GM19239 (cell line): ENCODE measurements around the gene SS18L1.
"Not testable (repeated sequence)": the region's sequence is repeated elsewhere in the genome, so short reads cannot be mapped to it uniquely, and the experiment has no call there.

Experiments used
- DNase-seq: peaks from one replicate; pipeline ENCODE4 v3.0.0; 2011; ENCODE audit warnings: low spot score; ENCODE audit not compliant: insufficient read length
- FAIRE-seq: peaks from 2 replicates; lab custom pipeline; 2011; peaks lifted over from hg19 to GRCh38; lab: Jason Lieb, UNC

Gene SS18L1, protein sequence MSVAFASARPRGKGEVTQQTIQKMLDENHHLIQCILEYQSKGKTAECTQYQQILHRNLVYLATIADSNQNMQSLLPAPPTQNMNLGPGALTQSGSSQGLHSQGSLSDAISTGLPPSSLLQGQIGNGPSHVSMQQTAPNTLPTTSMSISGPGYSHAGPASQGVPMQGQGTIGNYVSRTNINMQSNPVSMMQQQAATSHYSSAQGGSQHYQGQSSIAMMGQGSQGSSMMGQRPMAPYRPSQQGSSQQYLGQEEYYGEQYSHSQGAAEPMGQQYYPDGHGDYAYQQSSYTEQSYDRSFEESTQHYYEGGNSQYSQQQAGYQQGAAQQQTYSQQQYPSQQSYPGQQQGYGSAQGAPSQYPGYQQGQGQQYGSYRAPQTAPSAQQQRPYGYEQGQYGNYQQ

DNA sequence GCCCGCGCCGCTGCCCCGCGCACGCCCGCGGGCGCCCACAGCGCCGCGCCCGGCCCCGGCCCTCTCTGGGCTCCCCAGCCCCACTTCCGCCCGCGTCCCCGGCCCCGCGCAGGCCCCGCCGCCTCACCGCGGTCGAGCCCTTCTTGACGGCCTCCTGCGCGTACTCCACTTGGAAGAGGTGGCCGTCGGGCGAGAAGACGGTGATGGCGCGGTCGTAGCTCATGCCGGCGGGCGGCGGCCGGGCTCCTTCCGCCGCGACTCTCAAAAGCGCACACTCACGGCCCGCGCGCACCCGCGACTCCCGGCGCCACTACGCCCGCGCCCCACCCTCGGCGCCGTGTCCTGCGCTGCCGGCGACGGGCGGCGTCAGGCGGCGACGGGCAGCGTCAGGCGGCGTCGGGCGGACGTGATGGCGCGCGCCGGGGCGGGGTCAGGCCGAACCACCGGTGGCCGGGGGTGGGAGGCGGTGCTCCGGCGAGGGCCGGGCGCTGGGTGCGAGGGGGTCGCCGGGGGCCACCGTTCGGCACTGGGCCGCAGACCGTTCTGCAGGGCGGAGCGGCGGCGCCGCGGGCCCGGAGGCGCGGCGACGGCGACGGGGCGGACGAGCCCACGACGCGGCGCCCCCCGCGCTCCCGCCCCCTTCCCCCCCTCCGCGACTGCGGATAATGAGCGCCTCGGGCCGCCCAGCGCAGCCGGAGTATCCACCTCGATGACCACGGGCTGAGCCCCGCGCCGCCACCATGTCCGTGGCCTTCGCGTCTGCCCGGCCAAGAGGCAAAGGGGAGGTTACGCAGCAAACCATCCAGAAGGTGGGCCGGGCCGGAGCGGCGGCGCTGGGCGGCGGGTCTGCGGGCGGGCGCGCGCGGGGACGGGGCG lies at the start of gene SS18L1, which contains the start of gene PSMA7:
Gene SS18L1 (plus strand): TSS at position 689 of the 876 bp plus-strand sequence. CDS start 52 bp downstream, at position 741.
Gene PSMA7 (minus strand): TSS at position 314 of the 876 bp plus-strand sequence. CDS start 91 bp downstream, at position 223.
- DNase-seq (peak; percentile 98), FAIRE-seq (no peak)

DNA sequence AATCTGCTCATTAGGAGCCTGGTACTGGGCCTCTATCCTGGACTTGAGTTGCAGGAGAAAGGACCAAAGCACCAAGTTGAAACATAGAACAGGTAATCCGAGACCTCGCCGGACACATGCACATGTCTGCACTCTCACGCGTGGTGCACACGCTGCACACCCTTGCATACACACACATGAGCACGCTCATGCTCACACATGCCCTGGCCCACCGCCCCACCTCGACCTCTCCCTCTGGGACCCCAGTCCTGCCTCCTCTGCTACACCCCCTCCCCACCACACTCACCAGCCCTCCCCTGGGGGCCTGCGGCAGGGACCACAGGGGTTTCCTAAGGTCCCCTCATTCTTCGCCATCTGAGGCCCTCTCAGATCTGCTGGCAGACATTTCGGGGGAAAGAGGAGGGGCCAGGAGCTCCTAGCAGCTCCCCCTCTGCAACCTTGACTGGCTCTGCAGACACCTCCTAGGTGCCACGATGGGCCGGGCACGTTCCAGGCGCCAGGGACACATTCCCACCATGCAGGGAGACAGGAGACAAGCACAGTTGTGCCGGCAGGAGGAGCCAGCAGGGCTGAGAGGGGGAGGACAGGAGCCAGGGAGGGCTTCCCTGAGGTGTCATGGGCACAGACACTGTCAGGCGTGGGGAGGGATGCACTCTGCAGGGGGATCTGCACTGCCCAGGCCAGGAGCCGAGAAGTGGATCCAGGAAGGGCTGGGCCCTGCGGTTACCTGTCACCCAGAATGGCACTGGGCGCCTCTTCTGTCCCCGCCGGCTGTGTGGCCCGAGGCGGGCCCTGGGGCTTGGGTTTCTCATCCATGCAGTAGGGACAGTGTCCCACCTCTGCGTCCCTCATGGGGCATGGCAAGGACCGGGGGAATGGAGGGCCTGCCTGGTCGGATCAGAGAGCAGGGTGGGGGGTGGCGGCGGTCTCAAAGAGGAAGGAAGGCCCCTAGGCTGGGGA lies 46.9 kb upstream of the SS18L1 start:
- FAIRE-seq, result no peak
- DNase-seq, result no peak

DNA sequence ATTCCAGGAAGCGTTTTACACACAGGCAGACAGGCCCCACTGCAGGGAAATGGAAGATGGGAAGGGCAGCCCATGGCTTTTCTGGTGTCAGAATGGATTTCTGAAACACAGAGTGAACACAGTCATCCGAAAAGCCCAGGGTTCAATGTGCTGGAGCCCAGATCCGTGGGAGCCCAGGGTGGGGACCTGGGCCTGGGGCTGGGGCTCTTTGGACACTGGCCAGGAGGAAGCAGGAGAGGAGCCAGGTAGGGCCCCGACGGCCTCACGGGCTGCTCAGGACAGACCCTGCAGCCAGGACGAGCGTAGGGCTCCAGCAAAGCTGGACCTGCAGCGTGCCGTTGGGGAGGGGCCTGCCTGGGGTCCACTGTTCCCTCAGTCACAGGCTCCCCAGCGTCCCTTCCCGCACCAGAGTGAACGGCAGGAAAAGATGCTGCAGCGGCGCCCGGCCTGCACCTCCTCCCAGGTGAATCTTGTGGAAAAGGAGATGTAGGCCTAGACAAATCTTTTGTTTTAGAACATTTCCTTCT lies 45.6 kb upstream of the SS18L1 start:
- no peak for FAIRE-seq
- DNase-seq, result no peak

DNA sequence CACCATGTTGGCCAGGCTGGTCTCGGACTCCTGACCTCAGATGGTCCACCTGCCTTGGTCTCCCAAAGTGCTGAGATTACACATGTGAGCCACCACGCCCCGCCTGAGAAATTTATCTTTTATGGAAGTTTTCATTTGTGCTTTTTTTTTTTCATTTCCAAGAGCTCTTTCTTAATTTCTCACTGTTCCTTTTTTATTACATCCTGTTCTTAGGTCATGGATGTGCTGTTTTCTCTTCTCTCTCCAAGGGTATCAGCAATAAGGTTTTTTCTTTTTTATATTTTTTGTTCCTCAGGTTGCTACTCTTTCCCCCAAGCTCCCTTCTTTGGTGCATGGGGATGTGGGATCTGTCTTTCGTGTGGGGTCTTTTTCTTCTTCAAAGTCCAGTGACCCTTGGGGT lies 42.5 kb upstream of the SS18L1 start:
- FAIRE-seq (no peak), DNase-seq (no peak)

DNA sequence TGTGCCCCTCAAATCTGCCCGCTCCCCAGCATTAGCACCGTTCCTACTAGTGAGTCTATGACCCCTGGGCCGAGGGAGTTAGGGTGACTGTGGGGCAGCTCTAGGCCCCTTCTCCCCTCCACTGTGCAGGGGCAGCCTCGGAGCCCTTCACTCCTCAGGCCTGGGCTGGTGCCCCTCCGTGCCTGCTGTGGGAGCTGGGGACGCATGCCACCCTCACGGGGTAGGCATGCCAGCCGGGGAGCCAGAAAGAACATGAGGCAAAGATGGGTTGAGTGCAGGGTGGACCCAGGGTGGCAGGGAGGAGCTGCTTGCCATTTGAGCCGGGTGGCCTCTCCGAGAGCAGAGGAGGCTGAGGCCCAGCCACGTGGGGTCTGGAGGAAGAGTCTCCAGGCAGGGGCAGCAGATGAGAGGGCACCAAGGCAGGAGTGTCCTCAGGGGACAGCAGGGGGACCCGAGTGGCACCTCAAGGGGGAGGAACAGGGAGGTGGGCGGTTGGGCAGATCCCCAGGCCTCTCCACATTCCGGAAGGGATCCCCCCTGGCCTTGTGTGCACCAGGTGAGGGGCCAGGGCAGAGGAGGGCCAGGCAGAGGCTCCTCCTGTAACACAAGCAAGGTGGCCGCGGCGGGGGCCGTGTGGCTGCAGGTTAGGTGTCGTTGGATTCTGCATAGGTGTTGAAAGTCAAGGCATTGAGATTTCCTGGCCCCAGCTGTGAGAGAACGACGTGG lies 39.9 kb upstream of the SS18L1 start:
- FAIRE-seq, result no peak
- no peak for DNase-seq

DNA sequence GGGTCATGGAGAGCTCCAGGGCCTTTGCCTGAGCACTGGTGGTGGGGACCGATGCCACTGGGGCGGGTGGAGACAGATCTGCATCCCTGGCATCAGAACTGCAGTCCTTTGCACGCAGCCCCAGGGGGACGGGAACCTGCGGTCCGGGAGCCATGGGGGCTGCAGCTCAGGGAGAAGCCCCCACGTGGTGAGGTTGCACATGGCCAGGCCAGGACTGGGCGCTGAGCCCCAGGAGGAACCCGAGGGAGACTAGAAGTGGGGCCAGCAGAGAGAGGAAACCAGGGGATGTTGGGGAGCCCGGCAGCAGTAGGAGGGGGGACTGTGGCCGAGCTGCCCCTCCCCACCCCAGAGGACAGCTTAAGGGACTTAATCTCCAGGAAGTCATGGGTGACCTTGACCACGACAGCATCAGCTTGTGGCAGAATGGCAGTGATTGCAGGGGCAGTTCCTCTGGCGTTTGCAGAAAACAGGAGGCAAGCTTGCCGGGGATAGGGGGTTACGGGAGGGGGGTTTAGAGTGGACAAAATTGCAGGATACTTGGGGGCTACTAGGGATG lies 39.3 kb upstream of the SS18L1 start:
- FAIRE-seq (no peak), DNase-seq (no peak)

DNA sequence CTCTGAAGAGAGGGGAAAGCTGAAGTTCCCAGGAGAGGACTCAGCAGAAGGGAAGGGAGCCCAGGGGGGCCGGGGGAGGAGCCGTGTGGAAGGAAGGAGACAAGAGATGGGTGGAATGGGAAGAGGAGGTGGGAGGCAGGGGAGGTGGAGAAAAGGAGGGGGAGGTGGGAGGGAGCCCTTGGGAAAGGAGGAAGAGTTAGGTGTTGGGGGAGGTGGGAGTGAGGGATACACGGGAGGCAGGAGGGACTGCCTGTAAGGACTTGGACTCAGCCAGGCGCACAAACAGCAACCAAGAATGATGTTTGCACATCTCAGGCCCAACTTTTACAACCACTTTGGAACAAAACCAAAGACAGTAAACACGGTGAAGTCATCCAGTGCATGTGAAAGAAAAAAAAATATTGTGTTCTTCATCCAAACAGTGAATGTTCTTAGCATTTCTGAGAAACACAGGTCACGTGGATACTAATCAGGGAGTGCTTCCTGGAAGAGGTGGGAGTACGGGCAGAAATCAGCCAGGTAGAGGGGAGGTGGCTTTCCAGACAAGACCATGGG lies 38.7 kb upstream of the SS18L1 start:
- no peak for DNase-seq
- FAIRE-seq, result no peak

DNA sequence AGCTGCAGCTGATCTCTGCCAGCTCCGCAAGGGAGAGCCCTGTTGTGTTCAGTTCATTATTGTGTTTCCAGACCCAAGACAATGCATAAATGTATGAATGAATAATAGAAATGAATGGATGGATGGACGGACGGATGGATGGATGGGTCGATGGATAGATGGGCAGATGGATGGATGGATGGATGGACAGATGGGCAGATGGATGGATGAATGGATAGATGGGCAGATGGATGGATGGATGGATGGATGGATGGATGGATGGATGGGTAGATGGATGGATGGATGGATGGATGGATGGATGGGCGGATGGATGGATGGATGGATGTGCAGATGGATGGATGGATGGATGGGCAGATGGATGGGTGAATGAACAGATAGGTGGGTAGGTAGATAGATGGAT lies 38.0 kb upstream of the SS18L1 start:
- DNase-seq, result no peak
- no peak for FAIRE-seq

DNA sequence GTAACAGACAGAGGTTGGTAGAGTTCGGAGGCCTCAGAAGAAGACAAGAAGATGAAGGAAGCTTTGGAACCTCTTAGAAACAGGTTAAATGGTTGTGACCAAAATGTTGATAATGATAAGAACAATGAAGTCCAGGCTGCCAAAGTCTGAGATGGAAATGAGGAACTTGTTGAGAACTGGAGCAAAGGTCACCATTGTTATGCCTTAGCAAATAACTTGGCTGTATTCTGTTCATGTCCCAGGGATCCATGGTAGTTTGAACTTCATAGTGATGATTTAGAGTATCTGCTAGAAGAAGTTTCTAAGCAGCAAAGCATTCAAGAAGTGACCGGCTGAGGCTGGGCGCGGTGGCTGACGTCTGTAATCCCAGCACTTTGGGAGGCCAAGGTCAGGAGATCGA lies 32.4 kb upstream of the SS18L1 start:
- no peak for FAIRE-seq
- DNase-seq, result no peak

DNA sequence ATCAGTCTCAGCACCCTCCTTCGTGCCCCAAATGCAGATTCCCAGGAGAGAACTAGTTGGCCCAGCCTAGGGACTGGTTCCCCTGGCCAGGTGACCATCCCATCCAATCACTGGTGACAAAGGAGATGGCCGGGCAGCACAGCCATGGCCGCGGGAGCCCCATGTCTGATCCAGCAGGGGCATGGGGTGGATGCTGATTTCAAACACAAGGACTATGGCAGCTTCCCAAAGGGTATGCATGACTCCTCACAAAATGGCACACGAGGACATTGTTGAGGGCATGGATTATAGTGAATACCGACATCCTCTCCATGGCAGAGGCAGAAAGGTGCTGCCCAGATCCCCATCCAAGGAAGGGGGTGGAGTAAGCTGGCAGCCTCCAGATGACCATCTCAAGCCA lies 31.2 kb upstream of the SS18L1 start:
- DNase-seq (no peak), FAIRE-seq (no peak)

DNA sequence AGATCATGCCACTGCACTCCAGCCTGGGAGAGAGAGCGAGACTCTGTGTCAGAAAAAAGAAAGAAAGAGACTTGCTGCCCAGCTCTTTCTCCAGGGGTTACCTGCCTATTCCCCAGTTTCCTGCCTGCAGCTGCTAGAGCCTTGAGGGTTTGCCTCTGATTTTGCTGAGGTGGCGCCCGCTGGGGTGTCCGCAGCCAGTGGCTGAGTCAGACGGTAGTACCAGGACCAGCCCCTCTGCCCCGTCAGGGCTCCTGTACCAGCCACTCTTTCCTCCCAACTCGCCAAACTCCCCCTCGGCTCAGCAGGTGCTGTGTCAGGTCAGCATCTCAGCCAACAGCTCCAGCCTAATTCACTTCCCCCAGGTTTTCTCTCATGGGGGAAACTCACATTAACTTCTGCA lies 28.7 kb upstream of the SS18L1 start:
- DNase-seq (no peak), FAIRE-seq (no peak)

DNA sequence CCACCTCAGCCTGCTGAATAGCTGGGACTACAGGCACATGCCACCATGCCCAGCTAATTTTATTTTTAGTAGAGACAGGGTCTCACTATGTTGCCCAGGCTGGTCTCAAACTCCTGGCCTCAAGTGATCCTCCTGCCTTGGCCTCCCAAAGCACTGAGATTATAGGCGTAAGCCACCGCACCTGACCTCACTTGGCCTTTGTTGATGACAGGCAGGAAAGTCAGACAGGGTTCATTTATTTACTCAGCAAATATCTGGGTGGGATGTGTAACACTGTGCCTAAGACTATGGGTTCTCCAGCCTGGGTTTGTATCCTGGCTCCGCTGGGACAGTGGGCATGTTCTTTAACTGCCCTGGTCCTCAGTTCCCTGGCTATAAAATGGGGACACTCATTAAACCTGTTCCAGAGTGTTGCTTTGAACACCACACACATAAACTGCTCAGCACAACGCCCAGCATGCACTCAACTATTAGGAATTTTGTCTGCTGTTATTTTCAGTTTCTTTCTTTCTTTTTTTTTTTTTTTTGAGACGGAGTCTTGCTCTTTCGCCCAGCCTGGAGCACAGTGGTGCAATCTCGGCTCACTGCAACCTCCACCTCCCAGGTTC lies 27.7 kb upstream of the SS18L1 start:
- FAIRE-seq, DNase-seq: not testable (repeated sequence)

DNA sequence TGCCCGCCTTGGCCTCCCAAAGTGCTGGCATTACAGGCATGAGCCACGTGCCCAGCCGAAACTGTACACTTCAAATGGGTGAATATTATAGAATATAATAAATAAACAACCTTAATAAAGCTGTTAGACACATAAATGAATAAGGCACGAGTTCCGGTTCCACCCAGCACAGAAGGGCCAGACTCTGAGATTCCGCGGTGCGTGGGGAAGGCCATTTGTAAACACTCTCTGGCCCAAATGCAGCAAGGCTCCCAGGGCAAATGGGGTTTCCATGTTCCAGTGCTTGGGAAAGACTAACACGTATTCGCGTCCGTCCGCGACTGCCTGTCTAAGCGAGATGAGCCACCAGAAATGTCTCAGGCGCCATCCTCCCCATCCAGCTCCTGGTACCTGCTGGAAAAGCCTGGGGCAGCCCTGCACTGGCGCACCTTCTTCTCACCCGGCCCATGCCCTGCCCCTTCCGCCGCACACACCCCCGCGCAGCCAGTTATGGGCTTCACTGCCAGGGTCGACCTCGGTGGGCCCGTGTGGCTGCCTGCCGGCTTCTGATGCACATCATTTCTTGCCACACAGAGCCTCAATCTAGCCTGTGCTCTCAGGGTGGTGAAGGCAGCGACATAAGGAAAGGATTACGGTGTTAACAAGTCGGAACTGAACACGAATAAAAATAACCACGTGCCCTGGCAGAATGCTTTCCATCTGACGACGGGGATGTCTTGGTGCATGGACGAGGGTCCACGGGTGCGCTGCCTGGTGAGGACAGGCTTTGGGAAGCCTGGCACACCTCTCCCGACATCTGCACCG lies 26.8 kb upstream of the SS18L1 start:
- no peak for FAIRE-seq

DNA sequence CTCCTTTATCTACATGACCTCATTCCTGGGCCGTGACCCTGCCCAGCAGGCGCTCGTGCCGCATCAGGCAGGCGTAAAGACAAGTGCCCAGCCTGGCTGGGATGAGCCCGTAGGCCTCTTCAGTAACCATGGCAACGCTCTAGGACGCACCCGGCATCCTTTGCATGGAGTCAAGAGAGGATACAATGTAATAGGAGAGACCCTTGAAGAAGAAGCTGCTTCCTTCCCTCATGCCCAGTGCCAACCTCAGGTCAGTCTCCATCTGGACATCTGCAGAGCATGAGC lies 26.3 kb upstream of the SS18L1 start:
- FAIRE-seq, result no peak
- DNase-seq, result no peak

More for the DNA sequence above, 26.8 kb upstream of the SS18L1 start:
- no peak for DNase-seq

DNA sequence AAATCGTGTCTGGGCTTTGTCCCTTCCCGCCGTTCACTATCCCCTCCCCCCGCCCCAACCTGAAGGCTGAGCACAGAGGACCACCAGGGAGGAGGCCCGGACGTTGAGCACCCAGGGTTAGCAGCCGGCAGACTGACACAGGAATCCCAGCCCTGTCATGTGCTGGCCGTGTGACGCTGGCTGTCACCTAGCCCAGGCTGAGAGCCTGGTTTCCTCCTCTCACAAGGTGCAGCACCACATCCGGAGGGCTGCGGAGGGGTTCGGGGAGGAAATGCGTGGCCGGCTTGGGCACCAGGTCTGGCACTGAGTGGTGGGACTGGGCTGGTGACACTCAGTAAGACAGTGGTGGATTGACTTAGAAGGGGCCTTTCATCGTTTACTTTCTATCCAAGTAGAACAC lies 25.9 kb upstream of the SS18L1 start:
- DNase-seq (no peak), FAIRE-seq (no peak)

DNA sequence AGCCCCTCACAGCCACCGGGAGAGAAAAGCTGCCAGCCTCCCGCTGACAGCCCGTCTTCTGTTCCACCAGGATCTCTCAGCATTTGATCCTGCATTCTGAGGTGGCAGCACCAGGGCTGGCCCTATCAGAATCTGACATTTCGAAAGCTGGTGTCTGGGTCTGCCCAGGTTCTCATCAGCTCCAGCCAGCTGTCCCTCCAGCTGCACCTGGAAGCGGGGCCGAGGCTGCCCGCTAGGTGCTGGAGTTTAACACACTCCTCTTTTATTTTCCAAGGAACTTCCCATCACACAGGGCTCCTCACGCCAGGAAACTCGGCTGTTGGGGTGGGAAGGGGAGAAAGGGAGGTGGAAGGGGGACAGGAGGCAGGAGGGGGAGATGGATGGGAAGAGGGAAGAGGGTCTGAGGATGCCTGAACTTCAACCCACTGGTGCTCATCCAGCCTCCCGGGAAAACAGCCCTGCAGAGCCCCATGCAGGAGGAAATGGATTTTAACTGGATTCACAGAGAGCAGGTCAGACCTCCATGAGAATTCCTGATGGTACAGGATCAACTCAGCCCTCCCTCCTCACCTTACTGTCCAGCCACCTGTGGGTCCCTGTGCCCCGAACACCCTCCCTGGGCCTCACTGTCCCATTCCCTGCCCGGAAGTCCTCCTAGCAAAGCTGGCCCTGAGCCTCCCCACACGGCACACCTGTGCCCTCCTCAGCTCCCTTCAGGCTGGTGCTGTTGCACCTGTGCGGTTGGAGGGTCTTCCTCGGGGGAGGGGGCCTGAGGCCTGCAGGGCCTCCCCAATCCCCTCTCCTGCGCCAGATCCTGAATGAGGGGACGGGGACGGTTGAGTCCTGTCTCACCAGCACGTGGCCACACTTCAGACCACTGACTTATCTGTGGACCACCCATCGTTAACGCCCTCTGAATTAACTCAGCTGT lies 25.2 kb upstream of the SS18L1 start:
- DNase-seq, result no peak
- no peak for FAIRE-seq

DNA sequence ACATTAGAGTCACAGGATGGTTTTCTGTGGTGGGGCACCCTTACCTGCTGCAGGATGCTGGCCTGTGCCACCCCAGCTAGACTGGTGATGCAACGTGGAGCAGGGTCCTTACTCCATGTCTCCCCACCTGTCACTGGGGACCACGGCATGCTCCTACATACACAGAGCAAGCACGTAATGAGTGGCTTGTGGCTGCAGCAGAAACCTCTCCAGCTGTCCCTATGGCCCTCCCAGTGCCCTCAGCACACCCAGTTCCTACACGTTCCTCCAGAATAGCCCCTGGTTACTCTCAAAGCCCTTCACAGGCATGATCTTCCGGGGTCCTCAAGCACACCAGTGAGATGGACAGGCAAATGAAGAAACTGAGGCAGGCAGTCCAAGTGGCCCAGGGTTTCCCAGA lies 24.5 kb upstream of the SS18L1 start:
- no peak for DNase-seq
- no peak for FAIRE-seq
